Naive thymus-derived CD4-positive, alpha-beta T cell (primary cell): Measurements from ENCODE around the gene GIMAP1. TPM values are rescaled to one million over a fixed set of nuclear protein-coding genes. Genes with fewer than 3 reads are reported as not detected.

Experiments used
- ATAC-seq: fragments of 150-1000 bp; cut with Tn5 transposase; 2 replicates; pipeline ENCODE4 v1.10.0; 2021; ENCODE audit warnings: mild to moderate bottlenecking, moderate library complexity
- CTCF ChIA-PET: fragments of 350-600 bp; sonication (Branson Sonifier 250); formaldehyde crosslinking; loops from one replicate; lab custom pipeline; 2021; ENCODE audit warnings: antibody characterized with exemption; lab: Charles Lee
- POLR2A ChIA-PET: fragments of 350-600 bp; sonication (Branson Sonifier 250); formaldehyde crosslinking; loops from one replicate; lab custom pipeline; 2021; ENCODE audit warnings: antibody characterized with exemption, inconsistent platforms; lab: Charles Lee
- DNase-seq, 9 donors: peaks; one replicate each; pipeline versions ENCODE4 v3.0.0 to v3.0.0-alpha.2; 2020 to 2022; ENCODE audit warnings: mixed read lengths in 1 of 9
- H3K27ac ChIP-seq: one replicate; pipeline ENCODE4 v1.7.0; 2013; ENCODE audit warnings: mild to moderate bottlenecking, low read depth, low read length, moderate library complexity
- H3K27me3 ChIP-seq, 2 donors: one replicate each; pipeline ENCODE4 v1.7.0; 2013; ENCODE audit warnings: low read length in 2 of 2, mild to moderate bottlenecking in 2 of 2, moderate library complexity in 2 of 2; ENCODE audit not compliant: control insufficient read depth in 2 of 2, insufficient read depth in 2 of 2
- H3K36me3 ChIP-seq, 3 experiments: 1 replicate in 2 of 3; 2 replicates in 1 of 3; pipeline ENCODE4 v1.7.0; 2013; ENCODE audit warnings: low read length in 3 of 3, mild to moderate bottlenecking in 3 of 3, moderate library complexity in 1 of 3; ENCODE audit not compliant: insufficient read depth in 3 of 3, control insufficient read depth in 2 of 3
- H3K4me1 ChIP-seq, 2 donors: one replicate each; pipeline ENCODE4 v1.7.0; 2013; ENCODE audit warnings: low read length in 2 of 2, mild to moderate bottlenecking in 2 of 2, moderate library complexity in 1 of 2; ENCODE audit not compliant: control insufficient read depth in 2 of 2, insufficient read depth in 2 of 2
- H3K4me3 ChIP-seq: 2 replicates; pipeline ENCODE4 v1.7.0; 2013; ENCODE audit warnings: mild to moderate bottlenecking, low read length
- H3K9me3 ChIP-seq, 3 experiments: 1 replicate in 2 of 3; 2 replicates in 1 of 3; pipeline ENCODE4 v1.7.0; 2013; ENCODE audit warnings: low read length in 3 of 3; ENCODE audit not compliant: control insufficient read depth in 2 of 3
- H3K27ac Mint-ChIP-seq, 9 donors: one replicate each; pipeline ENCODE4 v1.8.0; 2020 to 2022; ENCODE audit warnings: mixed read lengths in 9 of 9, mild to moderate bottlenecking in 8 of 9, moderate library complexity in 5 of 9, inconsistent platforms in 2 of 9
- H3K27me3 Mint-ChIP-seq, 5 donors: one replicate each; pipeline ENCODE4 v1.8.0; 2021 to 2022; ENCODE audit warnings: mixed read lengths in 5 of 5, mild to moderate bottlenecking in 1 of 5
- H3K36me3 Mint-ChIP-seq, 5 donors: one replicate each; pipeline ENCODE4 v1.8.0; 2020 to 2022; ENCODE audit warnings: mixed read lengths in 5 of 5, mild to moderate bottlenecking in 3 of 5, inconsistent platforms in 1 of 5
- H3K4me1 Mint-ChIP-seq, 7 donors: one replicate each; pipeline ENCODE4 v1.8.0; 2020 to 2022; ENCODE audit warnings: mixed read lengths in 7 of 7, mild to moderate bottlenecking in 3 of 7, inconsistent platforms in 1 of 7
- H3K4me3 Mint-ChIP-seq, 10 donors: one replicate each; pipeline ENCODE4 v1.8.0; 2020 to 2022; ENCODE audit warnings: mild to moderate bottlenecking in 10 of 10, mixed read lengths in 10 of 10, moderate library complexity in 6 of 10, inconsistent platforms in 2 of 10
- H3K9me3 Mint-ChIP-seq, 11 donors: one replicate each; pipeline ENCODE4 v1.8.0; 2020 to 2022; ENCODE audit warnings: mixed read lengths in 11 of 11, mild to moderate bottlenecking in 4 of 11, inconsistent platforms in 1 of 11, moderate library complexity in 1 of 11
- intact Hi-C, 2 donors: fragments of 100-400 bp; cut with micrococcal nuclease; formaldehyde crosslinking; loops; one replicate each; pipeline ENCODE4 v1.15.1; 2023
- polyA plus RNA-seq, 2 donors: library from polyadenylated mRNA; unstranded; fragments of 300-500 nt; fragmentation: Illumina TruSeq; gene quantifications; one replicate each; pipeline ENCODE4 v1.2.3, GENCODE V29; 2021
- total RNA-seq, 6 experiments: library from RNA in 5 of 6; stranded (reverse) in 5 of 6; gene quantifications; 1 replicate in 5 of 6; 2 replicates in 1 of 6; pipeline ENCODE4 v1.2.3 and lab custom pipeline; 2021 to 2026

Gene GIMAP1
- total and polyA plus RNA-seq, 7 experiments from 2014 or later: 23.3 to 124 (median 75.4) TPM

DNA sequence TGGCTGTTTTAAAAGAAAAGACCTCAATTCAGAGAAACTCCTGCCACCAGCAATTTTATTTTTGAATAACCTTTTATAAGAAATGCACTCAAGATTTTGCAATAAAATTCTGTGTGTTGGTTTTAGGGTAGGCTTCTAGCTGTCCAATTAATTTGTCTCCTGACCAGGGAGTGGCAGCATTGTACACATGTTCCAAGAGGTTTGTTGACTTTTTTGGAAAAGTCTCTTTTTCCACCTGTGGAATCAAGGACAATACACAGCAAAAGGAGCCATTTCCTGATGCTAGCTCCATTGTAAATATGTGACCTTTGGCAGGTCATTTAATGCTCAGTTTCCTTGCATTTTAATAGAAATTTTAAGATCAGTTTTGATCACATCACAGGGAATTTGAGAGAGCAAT, 22.6 kb downstream of the GIMAP1 start:
- intact Hi-C loops: loop anchor here (2.0 to 5.0 kb wide), 3 partner anchors 107 to 382 kb away; partner anchors contain the start of gene GIMAP6 (in 1 of the 2)
- DNase-seq: no peak
- Mint-ChIP-seq H3K27ac (peak overlapping the region; percentile 91 to 99 (median 96)), H3K36me3 (peaks cover 46 to 66% (median 61%) of the 10 kb centered on the region in 5 donors), H3K27me3 (no peaks in the 10 kb centered on the region), H3K4me1 (peaks cover 56 to 73% (median 63%) of the 10 kb centered on the region in 7 donors), H3K4me3 (peak overlapping the region; percentile 90 to 100 (median 98)), H3K9me3 (peaks cover 0 to 4% (median 0%) of the 10 kb centered on the region in 11 donors)
- H3K4me1 ChIP-seq: peaks cover 42 to 56% of the 10 kb centered on the region in 2 donors
- peaks cover 24 to 58% (median 26%) of the 10 kb centered on the region in 3 experiments for H3K36me3 ChIP-seq
- POLR2A ChIA-PET: interaction anchor here (0.6 to 16.2 kb wide), 28 partner anchors 9 to 294 kb away, joined by 3 to 467 read pairs (median 10); partner anchors contain the start of genes GIMAP1, GIMAP2, GIMAP4 and GIMAP6
- CTCF ChIA-PET: interaction anchor here (0.9 to 5.2 kb wide), 8 partner anchors 14 to 290 kb away, joined by 3 to 37 read pairs (median 4); partner anchors contain the start of genes GIMAP1 and GIMAP2
- H3K27ac ChIP-seq: peak overlapping the region; percentile 82
- peak overlapping the region; percentile 84 for H3K4me3 ChIP-seq
- ATAC-seq: no peak
- no peaks in the 10 kb centered on the region for H3K9me3 ChIP-seq
- no peaks in the 10 kb centered on the region for H3K27me3 ChIP-seq

GRCh38 chr7:150740053-150740452, 23.6 kb downstream of the GIMAP1 start:
- no peak for ATAC-seq
- CTCF ChIA-PET: no interaction called here
- POLR2A ChIA-PET: interaction anchor here (1.0 to 16.2 kb wide), 22 partner anchors 8 to 291 kb away, joined by 4 to 467 read pairs (median 118); partner anchors contain the start of genes GIMAP1, GIMAP2, GIMAP4 and GIMAP6
- DNase-seq: no peak
- peaks cover 0 to 4% (median 0%) of the 10 kb centered on the region in 11 donors for H3K9me3 Mint-ChIP-seq
- H3K27me3 Mint-ChIP-seq: no peaks in the 10 kb centered on the region
- peaks cover 54 to 76% (median 71%) of the 10 kb centered on the region in 5 donors for H3K36me3 Mint-ChIP-seq
- Histone ChIP-seq H3K27me3 (no peaks in the 10 kb centered on the region), H3K36me3 (peaks cover 24 to 68% (median 26%) of the 10 kb centered on the region in 3 experiments), H3K9me3 (no peaks in the 10 kb centered on the region), H3K27ac (peak overlapping the region; percentile 82), H3K4me1 (peaks cover 36 to 53% of the 10 kb centered on the region in 2 donors), H3K4me3 (peak overlapping the region; percentile 84)
- intact Hi-C loops: loop anchor here (1.0 kb wide), 2 partner anchors 15 to 225 kb away; no protein-coding TSS in a partner anchor
- peak overlapping the region; percentile 90 to 100 (median 98) for H3K4me3 Mint-ChIP-seq
- H3K27ac Mint-ChIP-seq: peak overlapping the region; percentile 93 to 97 (median 95)
- peaks cover 56 to 73% (median 63%) of the 10 kb centered on the region in 7 donors for H3K4me1 Mint-ChIP-seq

DNA sequence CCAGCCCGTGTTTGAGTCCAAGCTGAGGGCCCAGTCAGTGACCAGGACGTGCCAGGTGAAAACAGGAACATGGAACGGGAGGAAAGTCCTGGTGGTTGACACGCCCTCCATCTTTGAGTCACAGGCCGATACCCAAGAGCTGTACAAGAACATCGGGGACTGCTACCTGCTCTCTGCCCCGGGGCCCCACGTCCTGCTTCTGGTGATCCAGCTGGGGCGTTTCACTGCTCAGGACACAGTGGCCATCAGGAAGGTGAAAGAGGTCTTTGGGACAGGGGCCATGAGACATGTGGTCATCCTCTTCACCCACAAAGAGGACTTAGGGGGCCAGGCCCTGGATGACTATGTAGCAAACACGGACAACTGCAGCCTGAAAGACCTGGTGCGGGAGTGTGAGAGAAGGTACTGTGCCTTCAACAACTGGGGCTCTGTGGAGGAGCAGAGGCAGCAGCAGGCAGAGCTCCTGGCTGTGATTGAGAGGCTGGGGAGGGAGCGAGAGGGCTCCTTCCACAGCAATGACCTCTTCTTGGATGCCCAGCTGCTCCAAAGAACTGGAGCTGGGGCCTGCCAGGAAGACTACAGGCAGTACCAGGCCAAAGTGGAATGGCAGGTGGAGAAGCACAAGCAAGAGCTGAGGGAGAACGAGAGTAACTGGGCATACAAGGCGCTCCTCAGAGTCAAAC, 26.0 kb downstream of the GIMAP1 start:
- no peaks in the 10 kb centered on the region for H3K27me3 Mint-ChIP-seq
- peaks cover 59 to 90% (median 85%) of the 10 kb centered on the region in 5 donors for H3K36me3 Mint-ChIP-seq
- Histone ChIP-seq H3K4me1 (peaks cover 41 to 62% of the 10 kb centered on the region in 2 donors), H3K36me3 (peaks cover 24 to 71% (median 26%) of the 10 kb centered on the region in 3 experiments), H3K9me3 (no peaks in the 10 kb centered on the region), H3K27ac (peak overlapping the region; percentile 82), H3K27me3 (no peaks in the 10 kb centered on the region), H3K4me3 (peak overlapping the region; percentile 84)
- ChIA-PET CTCF (interaction anchor here (1.0 to 3.2 kb wide), 11 partner anchors 10 to 297 kb away, joined by 3 to 17 read pairs (median 4); partner anchors contain the start of genes GIMAP1, GIMAP2, GIMAP4 and GIMAP8), POLR2A (interaction anchor here (0.6 to 12.5 kb wide), 35 partner anchors 8 to 335 kb away, joined by 3 to 267 read pairs (median 6); partner anchors contain the start of genes GIMAP1, GIMAP2, GIMAP4 and GIMAP6)
- intact Hi-C loops: no loop called here
- ATAC-seq (no peak), DNase-seq (peak in 2 of 9 donors; percentile 41 to 47)
- peaks cover 0 to 4% (median 0%) of the 10 kb centered on the region in 11 donors for H3K9me3 Mint-ChIP-seq
- peaks cover 51 to 76% (median 68%) of the 10 kb centered on the region in 7 donors for H3K4me1 Mint-ChIP-seq
- H3K27ac Mint-ChIP-seq: peak overlapping the region; percentile 93 to 97 (median 95)
- peak overlapping the region; percentile 90 to 100 (median 98) for H3K4me3 Mint-ChIP-seq

GRCh38 chr7:150744041-150744656, 27.7 kb downstream of the GIMAP1 start:
- H3K4me1 ChIP-seq: peaks cover 58 to 78% of the 10 kb centered on the region in 2 donors
- peaks cover 59 to 92% (median 85%) of the 10 kb centered on the region in 7 donors for H3K4me1 Mint-ChIP-seq
- POLR2A ChIA-PET: interaction anchor here (0.6 to 12.5 kb wide), 29 partner anchors 11 to 295 kb away, joined by 3 to 267 read pairs (median 7); partner anchors contain the start of genes GIMAP1, GIMAP2, GIMAP4 and GIMAP6

GRCh38 chr7:150745086-150745485, 28.7 kb downstream of the GIMAP1 start:
- intact Hi-C loops: loop anchor here in 1 of 2 donors (1.0 to 2.0 kb wide), 2 partner anchors 10 to 112 kb away; partner anchors contain the start of gene GIMAP6
- Mint-ChIP-seq H3K27ac (peak overlapping the region; percentile 93 to 97 (median 95)), H3K4me3 (peak overlapping the region; percentile 90 to 100 (median 98)), H3K36me3 (peaks cover 49 to 70% (median 63%) of the 10 kb centered on the region in 5 donors), H3K9me3 (peaks cover 0 to 2% (median 0%) of the 10 kb centered on the region in 11 donors), H3K4me1 (peaks cover 60 to 97% (median 94%) of the 10 kb centered on the region in 7 donors), H3K27me3 (no peaks in the 10 kb centered on the region)
- H3K4me1 ChIP-seq: peaks cover 68 to 78% of the 10 kb centered on the region in 2 donors
- CTCF ChIA-PET: interaction anchor here (0.6 to 3.2 kb wide), 6 partner anchors 10 to 296 kb away, joined by 3 to 17 read pairs (median 4); partner anchors contain the start of genes GIMAP2 and GIMAP4
- H3K9me3 ChIP-seq: no peaks in the 10 kb centered on the region
- peaks cover 22 to 55% (median 24%) of the 10 kb centered on the region in 3 experiments for H3K36me3 ChIP-seq
- POLR2A ChIA-PET: interaction anchor here (0.5 to 12.5 kb wide), 29 partner anchors 7 to 296 kb away, joined by 3 to 267 read pairs (median 6); partner anchors contain the start of genes GIMAP1, GIMAP2, GIMAP4 and GIMAP5
- peak overlapping the region; percentile 18 for H3K4me3 ChIP-seq
- peak overlapping the region; percentile 82 for H3K27ac ChIP-seq
- DNase-seq (no peak), ATAC-seq (no peak)
- H3K27me3 ChIP-seq: no peaks in the 10 kb centered on the region

More at GRCh38 chr7:150744041-150744656, 27.7 kb downstream of the GIMAP1 start:
- peaks cover 24 to 57% (median 26%) of the 10 kb centered on the region in 3 experiments for H3K36me3 ChIP-seq
- peak overlapping the region; percentile 93 to 97 (median 95) for H3K27ac Mint-ChIP-seq
- H3K9me3 Mint-ChIP-seq: peaks cover 0 to 4% (median 0%) of the 10 kb centered on the region in 11 donors
- peak overlapping the region; percentile 82 for H3K27ac ChIP-seq
- peak overlapping the region; percentile 84 for H3K4me3 ChIP-seq
- H3K4me3 Mint-ChIP-seq: peak overlapping the region; percentile 90 to 100 (median 98)
- ATAC-seq (no peak), DNase-seq (no peak)
- H3K27me3 Mint-ChIP-seq: no peaks in the 10 kb centered on the region
- intact Hi-C loops: loop anchor here in 1 of 2 donors (2.0 kb wide), 1 partner anchor 111 kb away; the partner anchor contains the start of gene GIMAP6
- H3K27me3 ChIP-seq: no peaks in the 10 kb centered on the region
- CTCF ChIA-PET: interaction anchor here (1.0 to 3.2 kb wide), 4 partner anchors 11 to 295 kb away, joined by 3 to 17 read pairs (median 4); partner anchors contain the start of gene GIMAP4
- peaks cover 55 to 77% (median 72%) of the 10 kb centered on the region in 5 donors for H3K36me3 Mint-ChIP-seq
- H3K9me3 ChIP-seq: no peaks in the 10 kb centered on the region
